ENCODE results near the gene SPON1. TPM values are rescaled to one million over a fixed set of nuclear protein-coding genes. Genes with fewer than 3 reads are reported as not detected.
"Not testable (repeated sequence)": the region's sequence is repeated elsewhere in the genome, so short reads cannot be mapped to it uniquely, and the experiment has no call there.

The SPON1 gene
- total RNA-seq, 2 experiments from 2014 or later, result 2.1 to 2.2 TPM

DNA sequence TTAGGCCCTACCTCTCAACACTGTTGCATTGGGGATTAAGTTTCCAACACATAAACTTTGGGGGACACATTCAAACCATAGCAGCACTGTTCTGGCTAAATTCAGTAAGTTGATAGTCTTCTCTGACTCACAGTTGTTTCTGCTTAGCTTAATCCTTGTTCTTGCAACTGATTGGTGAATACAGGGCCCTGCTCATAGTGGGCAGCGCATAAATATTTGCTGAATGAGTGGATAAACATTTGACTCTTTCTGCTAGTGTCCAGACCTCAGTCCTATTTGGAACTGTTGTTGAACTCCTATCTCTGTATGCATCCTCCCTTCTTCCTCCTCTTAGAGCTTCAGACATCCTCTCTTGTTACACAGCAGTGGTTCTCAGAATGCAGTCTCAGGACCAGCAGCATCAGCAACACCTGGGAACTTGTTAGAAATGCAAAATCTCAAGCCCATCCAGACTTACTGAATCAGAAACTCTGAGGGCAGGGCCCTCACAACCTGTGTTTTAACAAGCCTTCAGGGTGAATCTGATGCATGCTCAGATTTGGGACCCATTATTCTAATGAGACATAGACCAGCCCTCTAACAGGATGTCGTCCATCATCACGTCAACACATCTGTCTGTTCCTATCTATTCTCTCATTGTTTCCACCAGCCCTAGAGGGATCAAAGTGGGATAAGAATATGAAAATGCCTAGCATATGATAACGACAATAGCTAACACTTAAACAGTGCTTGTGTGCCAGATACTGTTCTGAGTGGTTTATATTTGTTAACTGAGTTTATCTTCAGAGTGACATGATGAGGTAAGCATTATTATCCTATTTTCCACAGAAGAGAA is 22.3 kb downstream of the SPON1 start:
- no peaks in the 10 kb centered on the region for H3K36me3 Mint-ChIP-seq (ENCODE audit: low read depth)
- intact Hi-C loops (cut with DNase I, micrococcal nuclease), result no loop called here
- H3K27me3 Mint-ChIP-seq, result no peaks in the 10 kb centered on the region
- H3K4me1 Mint-ChIP-seq (ENCODE audit: low read depth), result no peaks in the 10 kb centered on the region
- Histone ChIP-seq H3K27me3 (ENCODE audit: control insufficient read depth in 1 of 2, insufficient read depth in 2 of 2, low read length in 2 of 2) (no peaks in the 10 kb centered on the region), H3K27ac (ENCODE audit: low read depth in 1 of 2, low read length in 2 of 2) (no peak overlapping the region), H3K9me3 (ENCODE audit: control insufficient read depth in 1 of 2, insufficient read depth in 1 of 2, low read length in 2 of 2) (no peaks in the 10 kb centered on the region), H3K4me1 (ENCODE audit: insufficient read depth, low read length) (no peaks in the 10 kb centered on the region), H3K4me3 (ENCODE audit: low read length) (no peak overlapping the region), H3K36me3 (ENCODE audit: insufficient read depth, low read length) (no peaks in the 10 kb centered on the region)
- H3K27ac Mint-ChIP-seq, result no peak overlapping the region
- no peak for TF ChIP-seq CTCF (IDR thresholded peaks at IDR 0.05)
- DNase-seq, result no peak
- H3K9me3 Mint-ChIP-seq, result no peaks in the 10 kb centered on the region
- CTCF ChIA-PET, result no interaction called here
- ATAC-seq (ENCODE audit: poor library complexity), result no peak
- POLR2A ChIA-PET, result no interaction called here
- no peak overlapping the region for H3K4me3 Mint-ChIP-seq

DNA sequence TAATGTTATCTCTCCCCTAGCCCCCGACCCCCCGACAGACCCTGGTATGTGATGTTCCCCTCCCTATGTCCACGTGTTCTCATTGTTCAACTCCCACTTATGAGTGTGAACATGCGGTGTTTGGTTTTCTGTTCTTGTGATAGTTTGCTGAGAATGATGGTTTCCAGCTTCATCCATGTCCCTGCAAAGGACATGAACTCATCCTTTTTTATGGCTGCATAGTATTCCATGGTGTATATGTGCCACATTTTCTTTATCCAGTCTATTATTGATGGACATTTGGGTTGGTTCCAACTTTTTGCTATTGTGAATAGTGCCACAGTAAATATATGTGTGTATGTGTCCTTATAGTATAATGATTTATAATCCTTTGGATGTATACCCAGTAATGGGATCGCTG is 24.2 kb downstream of the SPON1 start:
- H3K27ac Mint-ChIP-seq; H3K4me3 ChIP-seq (ENCODE audit: low read length); DNase-seq; intact Hi-C loops (cut with DNase I, micrococcal nuclease); CTCF ChIA-PET; H3K9me3 Mint-ChIP-seq; ATAC-seq (ENCODE audit: poor library complexity); H3K4me1 Mint-ChIP-seq (ENCODE audit: low read depth); H3K27me3 Mint-ChIP-seq; H3K27ac ChIP-seq (ENCODE audit: low read depth in 1 of 2, low read length in 2 of 2); POLR2A ChIA-PET; H3K9me3 ChIP-seq (ENCODE audit: control insufficient read depth in 1 of 2, insufficient read depth in 1 of 2, low read length in 2 of 2); H3K36me3 ChIP-seq (ENCODE audit: insufficient read depth, low read length); H3K4me3 Mint-ChIP-seq; H3K4me1 ChIP-seq (ENCODE audit: insufficient read depth, low read length); H3K27me3 ChIP-seq (ENCODE audit: control insufficient read depth in 1 of 2, insufficient read depth in 2 of 2, low read length in 2 of 2); H3K36me3 Mint-ChIP-seq (ENCODE audit: low read depth): not testable (repeated sequence)

DNA sequence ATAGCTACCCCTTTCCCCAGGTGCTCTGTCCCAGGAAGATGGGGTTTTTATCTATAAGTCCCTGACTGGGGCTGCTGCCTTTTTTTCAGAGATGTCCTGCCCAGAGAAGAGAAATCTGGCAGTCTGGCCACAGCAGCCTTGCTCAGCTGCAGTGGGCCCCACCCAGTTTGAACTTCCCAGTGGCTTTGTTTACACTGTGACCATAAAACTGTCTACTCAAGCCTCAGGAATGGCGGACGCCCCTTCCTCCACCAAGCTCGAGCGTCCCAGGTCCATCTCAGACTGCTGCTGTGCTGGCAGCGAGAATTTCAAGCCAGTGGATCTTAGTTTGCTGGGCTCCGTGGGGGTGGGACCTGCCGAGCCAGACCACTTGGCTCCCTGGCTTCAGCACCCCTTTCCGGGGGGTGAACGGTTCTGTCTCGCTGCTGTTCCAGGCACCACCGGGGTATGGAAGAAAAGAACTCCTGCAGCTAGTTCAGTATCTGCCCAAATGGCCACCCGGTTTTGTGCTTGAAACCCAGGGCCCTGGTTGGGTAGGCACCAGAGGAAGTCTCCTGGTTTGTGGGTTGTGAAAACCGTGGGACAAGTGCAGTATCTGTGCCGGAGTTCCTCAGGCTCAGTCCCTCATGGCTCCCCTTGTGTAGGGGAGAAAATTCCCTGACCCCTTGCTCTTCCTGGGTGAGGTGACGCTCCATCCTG is 29.8 kb downstream of the SPON1 start:
- H3K9me3 Mint-ChIP-seq; H3K27me3 ChIP-seq (ENCODE audit: control insufficient read depth in 1 of 2, insufficient read depth in 2 of 2, low read length in 2 of 2); CTCF ChIA-PET: not testable (repeated sequence)

DNA sequence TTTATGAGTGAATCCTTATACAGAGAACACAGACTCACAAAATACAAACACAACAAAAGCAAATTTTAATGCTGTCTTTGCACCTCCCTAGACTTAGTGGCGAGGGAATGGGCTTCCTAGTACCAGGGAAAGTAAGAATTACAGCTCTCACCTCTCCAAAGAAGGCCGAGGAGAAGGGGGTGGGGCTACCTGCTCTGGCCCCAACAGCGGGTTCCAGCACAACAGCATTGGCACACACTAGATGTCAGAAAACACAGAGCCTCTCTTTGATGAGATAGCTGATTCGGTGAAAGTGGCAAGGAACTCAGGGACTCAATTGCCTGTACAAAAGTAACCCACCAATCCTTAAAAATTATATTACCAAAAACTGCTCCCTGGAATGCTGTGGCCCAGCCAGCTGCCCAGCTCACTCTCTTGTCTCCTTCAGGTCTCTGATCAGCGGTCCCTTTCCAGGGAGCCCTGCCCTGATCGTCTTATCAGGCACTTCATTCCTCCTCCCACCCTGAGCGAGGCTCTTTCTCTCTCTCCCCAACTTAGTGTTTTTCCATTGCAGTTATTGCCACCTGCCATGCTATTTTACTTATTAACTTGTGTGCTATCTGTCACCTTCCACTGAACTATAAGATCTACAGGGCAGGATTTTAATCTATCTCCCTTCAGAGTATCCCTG is 30.7 kb downstream of the SPON1 start:
- Mint-ChIP-seq H3K27ac (no peak overlapping the region), H3K4me1 (ENCODE audit: low read depth) (no peaks in the 10 kb centered on the region), H3K27me3 (peaks cover 6% of the 10 kb centered on the region), H3K4me3 (no peak overlapping the region), H3K9me3 (no peaks in the 10 kb centered on the region), H3K36me3 (ENCODE audit: low read depth) (no peaks in the 10 kb centered on the region)
- Histone ChIP-seq H3K36me3 (ENCODE audit: insufficient read depth, low read length) (no peaks in the 10 kb centered on the region), H3K9me3 (ENCODE audit: control insufficient read depth in 1 of 2, insufficient read depth in 1 of 2, low read length in 2 of 2) (no peaks in the 10 kb centered on the region), H3K4me1 (ENCODE audit: insufficient read depth, low read length) (no peaks in the 10 kb centered on the region), H3K27me3 (ENCODE audit: control insufficient read depth in 1 of 2, insufficient read depth in 2 of 2, low read length in 2 of 2) (peaks cover 0 to 3% of the 10 kb centered on the region in 2 experiments), H3K27ac (ENCODE audit: low read depth in 1 of 2, low read length in 2 of 2) (no peak overlapping the region), H3K4me3 (ENCODE audit: low read length) (no peak overlapping the region)
- intact Hi-C loops (cut with DNase I, micrococcal nuclease), result no loop called here
- no peak for DNase-seq
- TF ChIP-seq CTCF (IDR thresholded peaks at IDR 0.05), result no peak
- ATAC-seq (ENCODE audit: poor library complexity), result no peak
- ChIA-PET CTCF (no interaction called here), POLR2A (no interaction called here)

More for the DNA sequence above, 29.8 kb downstream of the SPON1 start:
- H3K4me3 Mint-ChIP-seq; H3K4me1 Mint-ChIP-seq (ENCODE audit: low read depth); POLR2A ChIA-PET; H3K9me3 ChIP-seq (ENCODE audit: control insufficient read depth in 1 of 2, insufficient read depth in 1 of 2, low read length in 2 of 2); H3K36me3 ChIP-seq (ENCODE audit: insufficient read depth, low read length); H3K36me3 Mint-ChIP-seq (ENCODE audit: low read depth); intact Hi-C loops (cut with DNase I, micrococcal nuclease); H3K27ac Mint-ChIP-seq; H3K4me1 ChIP-seq (ENCODE audit: insufficient read depth, low read length); H3K4me3 ChIP-seq (ENCODE audit: low read length); H3K27ac ChIP-seq (ENCODE audit: low read depth in 1 of 2, low read length in 2 of 2); H3K27me3 Mint-ChIP-seq; DNase-seq; ATAC-seq (ENCODE audit: poor library complexity): not testable (repeated sequence)
